NT2/D1 (cell line): Measurements from ENCODE around the gene FLNC.

Experiments
- SUZ12 ChIP-seq: IDR thresholded peaks from 2 replicates; pipeline ENCODE4 v1.6.1; 2011; ENCODE audit not compliant: insufficient read length, insufficient read depth; ENCODE audit errors: extremely low read depth
- YY1 ChIP-seq: IDR thresholded peaks from 2 replicates; pipeline ENCODE4 v1.6.1; 2011; ENCODE audit not compliant: insufficient read length, insufficient read depth
- ZNF274 ChIP-seq: IDR thresholded peaks from 2 replicates; pipeline ENCODE4 v1.6.1; 2011; ENCODE audit warnings: mild to moderate bottlenecking, low read depth, low read length

GRCh38 chr7:128892521-128893250 is 62.5 kb downstream of the FLNC start:
- TF ChIP-seq SUZ12: no peak
- TF ChIP-seq YY1: no peak
- TF ChIP-seq ZNF274: no peak
